Natural killer cell treated with Interleukin-12 subunit alpha and Interleukin-12 subunit beta and Interleukin-15 and Interleukin-18, amount 100 ng/mL, for 72 hours (primary cell): ENCODE data around the gene FCHO1. TPM values are rescaled to one million over a fixed set of nuclear protein-coding genes. Genes with fewer than 3 reads are reported as not detected.

Experiments used
- ATAC-seq, 2 donors: fragments of 150-1000 bp; cut with Tn5 transposase in 1 of 2; sonication (Bioruptor Pico), chemical (Tn5 transposase) in 1 of 2; 2 replicates each; pipeline ENCODE4 v1.10.0; 2021
- DNase-seq: peaks from one replicate; pipeline ENCODE4 v3.0.0; 2022; ENCODE audit warnings: low spot score
- H3K27ac Mint-ChIP-seq, 2 donors: 1 replicate in 1 of 2; 2 replicates in 1 of 2; pipeline ENCODE4 v1.8.0; 2022; ENCODE audit warnings: mixed read lengths in 2 of 2, mild to moderate bottlenecking in 1 of 2, moderate library complexity in 1 of 2
- H3K27me3 Mint-ChIP-seq, 2 donors: 1 replicate in 1 of 2; 2 replicates in 1 of 2; pipeline ENCODE4 v1.8.0; 2022; ENCODE audit warnings: mixed read lengths in 2 of 2
- H3K36me3 Mint-ChIP-seq: one replicate; pipeline ENCODE4 v1.8.0; 2022; ENCODE audit warnings: mixed read lengths
- H3K4me1 Mint-ChIP-seq, 2 donors: 1 replicate in 1 of 2; 2 replicates in 1 of 2; pipeline ENCODE4 v1.8.0; 2022; ENCODE audit warnings: low read depth in 2 of 2, mixed read lengths in 2 of 2, mild to moderate bottlenecking in 1 of 2
- H3K4me3 Mint-ChIP-seq: one replicate; pipeline ENCODE4 v1.8.0; 2022; ENCODE audit warnings: mixed read lengths
- H3K9me3 Mint-ChIP-seq: 2 replicates; pipeline ENCODE4 v1.8.0; 2022; ENCODE audit warnings: mixed read lengths
- total RNA-seq, 2 donors: library from RNA; stranded (reverse); gene quantifications; one replicate each; pipeline ENCODE4 v1.2.3, GENCODE V29; 2022

The FCHO1 gene
- total RNA-seq, 2 donors from 2014 or later, result 28.6 to 71.0 TPM

GRCh38 chr19:17824339-17824738 is 73.1 kb downstream of the FCHO1 start:
- Mint-ChIP-seq H3K4me1 (peaks cover 5 to 7% of the 10 kb centered on the region in 2 donors), H3K4me3 (no peak overlapping the region), H3K36me3 (peaks cover 8% of the 10 kb centered on the region), H3K9me3 (no peaks in the 10 kb centered on the region), H3K27ac (no peak overlapping the region), H3K27me3 (no peaks in the 10 kb centered on the region)
- ATAC-seq (peak; percentile 20 to 47), DNase-seq (no peak)

- H3K36me3 Mint-ChIP-seq, result peaks cover 10% of the 10 kb centered on the region
- no peak for ATAC-seq
These were observed 75.3 kb downstream of the FCHO1 start for GRCh38 chr19:17826508-17827056.

GRCh38 chr19:17829855-17830566 is 78.7 kb downstream of the FCHO1 start:
- no peak overlapping the region for H3K4me3 Mint-ChIP-seq
- H3K27me3 Mint-ChIP-seq, result no peaks in the 10 kb centered on the region
- no peak for ATAC-seq
- no peak overlapping the region for H3K27ac Mint-ChIP-seq
- H3K36me3 Mint-ChIP-seq, result peaks cover 14% of the 10 kb centered on the region
- DNase-seq, result no peak
- H3K9me3 Mint-ChIP-seq, result no peaks in the 10 kb centered on the region
- peaks cover 8 to 14% of the 10 kb centered on the region in 2 donors for H3K4me1 Mint-ChIP-seq

More at GRCh38 chr19:17826508-17827056, 75.3 kb downstream of the FCHO1 start:
- Mint-ChIP-seq H3K9me3 (no peaks in the 10 kb centered on the region), H3K27ac (no peak overlapping the region), H3K4me1 (peaks cover 7 to 10% of the 10 kb centered on the region in 2 donors), H3K4me3 (no peak overlapping the region), H3K27me3 (no peaks in the 10 kb centered on the region)
- no peak for DNase-seq

GRCh38 chr19:17830567-17831418 is 79.5 kb downstream of the FCHO1 start:
- Mint-ChIP-seq H3K9me3 (no peaks in the 10 kb centered on the region), H3K27ac (no peak overlapping the region), H3K4me1 (peaks cover 15 to 21% of the 10 kb centered on the region in 2 donors), H3K27me3 (no peaks in the 10 kb centered on the region), H3K36me3 (peaks cover 21% of the 10 kb centered on the region), H3K4me3 (no peak overlapping the region)
- ATAC-seq (peak; percentile 74 to 84), DNase-seq (no peak)

GRCh38 chr19:17831419-17831888 is 80.2 kb downstream of the FCHO1 start:
- no peak overlapping the region for H3K27ac Mint-ChIP-seq
- H3K9me3 Mint-ChIP-seq, result no peaks in the 10 kb centered on the region
- DNase-seq (no peak), ATAC-seq (peak in 1 of 2 donors; percentile 2)
- H3K4me3 Mint-ChIP-seq, result no peak overlapping the region
- peaks cover 26% of the 10 kb centered on the region for H3K36me3 Mint-ChIP-seq
- H3K27me3 Mint-ChIP-seq, result no peaks in the 10 kb centered on the region
- H3K4me1 Mint-ChIP-seq, result peaks cover 22 to 25% of the 10 kb centered on the region in 2 donors

- no peak for DNase-seq
- H3K9me3 Mint-ChIP-seq, result no peaks in the 10 kb centered on the region
- H3K36me3 Mint-ChIP-seq, result peaks cover 30% of the 10 kb centered on the region
- no peak overlapping the region for H3K27ac Mint-ChIP-seq
- peaks cover 25 to 28% of the 10 kb centered on the region in 2 donors for H3K4me1 Mint-ChIP-seq
- ATAC-seq, result no peak
- H3K4me3 Mint-ChIP-seq, result no peak overlapping the region
- no peaks in the 10 kb centered on the region for H3K27me3 Mint-ChIP-seq
These were observed 81.3 kb downstream of the FCHO1 start for GRCh38 chr19:17832443-17833208.

- no peak for DNase-seq
- no peaks in the 10 kb centered on the region for H3K9me3 Mint-ChIP-seq
- no peak for ATAC-seq
- peaks cover 28% of the 10 kb centered on the region for H3K36me3 Mint-ChIP-seq
- peak overlapping the region in 1 of 2 donors; percentile 15 for H3K27ac Mint-ChIP-seq
- H3K4me3 Mint-ChIP-seq, result no peak overlapping the region
- H3K27me3 Mint-ChIP-seq, result no peaks in the 10 kb centered on the region
- peaks cover 18 to 28% of the 10 kb centered on the region in 2 donors for H3K4me1 Mint-ChIP-seq
These were observed 83.3 kb downstream of the FCHO1 start for GRCh38 chr19:17834350-17835181.

- H3K9me3 Mint-ChIP-seq, result no peaks in the 10 kb centered on the region
- ATAC-seq, result no peak
- peaks cover 28% of the 10 kb centered on the region for H3K36me3 Mint-ChIP-seq
These were observed 84.1 kb downstream of the FCHO1 start for GRCh38 chr19:17835182-17836006.

GRCh38 chr19:17836530-17836929 is 85.3 kb downstream of the FCHO1 start:
- Mint-ChIP-seq H3K4me1 (peaks cover 18 to 28% of the 10 kb centered on the region in 2 donors), H3K4me3 (no peak overlapping the region), H3K27ac (peak overlapping the region; percentile 30 to 45), H3K27me3 (no peaks in the 10 kb centered on the region), H3K9me3 (no peaks in the 10 kb centered on the region), H3K36me3 (peaks cover 32% of the 10 kb centered on the region)
- no peak for ATAC-seq
- DNase-seq, result no peak

More at GRCh38 chr19:17835182-17836006, 84.1 kb downstream of the FCHO1 start:
- no peak for DNase-seq
- H3K4me3 Mint-ChIP-seq, result no peak overlapping the region
- no peaks in the 10 kb centered on the region for H3K27me3 Mint-ChIP-seq
- H3K4me1 Mint-ChIP-seq, result peaks cover 18 to 26% of the 10 kb centered on the region in 2 donors
- peak overlapping the region; percentile 15 to 45 for H3K27ac Mint-ChIP-seq

GRCh38 chr19:17837972-17838371 is 86.7 kb downstream of the FCHO1 start:
- ATAC-seq (no peak), DNase-seq (no peak)
- H3K27me3 Mint-ChIP-seq, result no peaks in the 10 kb centered on the region
- peaks cover 18 to 26% of the 10 kb centered on the region in 2 donors for H3K4me1 Mint-ChIP-seq
- H3K9me3 Mint-ChIP-seq, result no peaks in the 10 kb centered on the region
- H3K4me3 Mint-ChIP-seq, result no peak overlapping the region
- no peak overlapping the region for H3K27ac Mint-ChIP-seq
- H3K36me3 Mint-ChIP-seq, result peaks cover 27% of the 10 kb centered on the region
